Activated CD8-positive, alpha-beta memory T cell treated with anti-CD3 and anti-CD28 coated beads for 4 hours (primary cell): Measurements from ENCODE around the gene FAM83F.
A peak's percentile ranks its signal among the peaks of the same experiment; 100 is the strongest.

Source experiments
- DNase-seq, 2 donors: peaks; one replicate each; pipeline ENCODE4 v3.0.0-alpha.2; 2020; ENCODE audit warnings: low read depth in 2 of 2

Gene FAM83F

DNA sequence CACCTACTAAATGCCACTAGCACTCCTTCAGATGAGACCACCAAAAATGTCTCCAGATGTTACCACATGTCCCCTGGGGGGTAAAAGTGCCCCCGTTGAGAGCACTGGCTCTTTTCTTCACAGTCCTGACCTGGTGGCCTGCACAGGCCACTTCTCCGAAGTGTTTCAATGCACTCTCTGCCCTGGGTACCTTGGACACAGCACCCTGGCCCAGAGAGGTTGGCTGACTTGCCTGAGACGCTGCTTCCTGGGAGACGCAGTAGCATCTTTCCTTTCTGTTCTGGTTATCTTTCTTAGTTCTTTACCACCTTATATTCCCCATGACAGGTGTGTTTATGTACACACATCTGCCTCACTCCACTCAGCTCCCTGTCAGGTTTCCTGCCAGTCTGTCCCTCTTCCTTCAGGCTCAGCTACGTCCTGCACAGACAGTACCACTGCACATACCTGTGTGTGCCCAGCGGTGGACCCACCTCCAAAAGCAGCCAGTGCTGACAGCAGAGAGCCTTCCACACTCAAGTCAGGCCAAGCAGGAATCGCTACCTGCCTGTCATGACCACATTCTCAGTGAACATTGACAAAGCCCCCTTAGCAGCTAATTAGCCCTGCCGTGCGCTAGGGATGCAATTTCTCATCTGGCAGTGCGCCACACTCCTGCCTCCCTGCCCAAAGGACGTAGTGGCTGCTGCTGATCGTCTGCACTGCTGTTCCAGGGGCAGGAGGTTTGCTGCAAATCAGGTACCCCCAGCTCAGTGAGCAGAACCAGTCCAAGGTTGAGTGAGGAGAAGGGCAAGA lies 39.0 kb downstream of the FAM83F start:
- DNase-seq = no peak

DNA sequence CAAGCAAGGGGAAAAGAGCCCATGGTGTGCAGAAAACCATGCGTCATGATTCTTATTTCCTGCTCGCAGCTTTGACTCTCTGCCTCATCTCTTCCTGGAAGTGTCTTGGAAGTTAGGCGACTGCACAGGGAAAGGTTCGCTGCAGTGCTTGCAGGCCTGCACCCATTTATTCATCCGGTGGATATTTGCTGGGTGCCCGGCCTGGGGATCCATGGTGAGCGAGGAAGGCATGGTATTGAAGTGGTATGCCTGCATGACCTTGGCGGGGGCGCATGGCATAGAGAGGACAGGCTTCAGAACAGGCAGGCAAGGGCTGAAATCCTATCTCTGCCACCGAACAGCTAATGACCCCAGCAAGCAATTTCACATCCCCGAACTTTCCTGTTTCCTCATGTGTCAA lies 40.6 kb downstream of the FAM83F start:
- no peak for DNase-seq

DNA sequence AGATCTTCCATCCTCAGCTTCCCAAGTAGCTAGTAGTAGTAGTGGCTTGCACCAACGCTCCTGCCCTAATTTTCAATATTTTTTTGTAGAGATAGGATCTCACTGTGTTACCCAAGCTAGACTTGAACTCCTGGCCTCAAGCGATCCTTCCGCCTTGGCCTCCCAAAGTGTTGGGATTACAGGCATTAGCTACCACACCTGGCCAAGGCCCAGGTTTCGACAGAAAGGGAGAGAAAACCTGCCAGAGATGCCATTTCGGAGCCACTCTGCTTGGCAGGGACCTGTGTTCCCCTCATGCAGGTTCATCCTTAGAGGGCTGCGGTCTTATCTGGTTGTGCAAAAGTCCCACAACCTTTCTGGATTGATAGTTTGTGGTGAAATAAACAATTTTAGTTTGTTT lies 41.4 kb downstream of the FAM83F start:
- no peak for DNase-seq

DNA sequence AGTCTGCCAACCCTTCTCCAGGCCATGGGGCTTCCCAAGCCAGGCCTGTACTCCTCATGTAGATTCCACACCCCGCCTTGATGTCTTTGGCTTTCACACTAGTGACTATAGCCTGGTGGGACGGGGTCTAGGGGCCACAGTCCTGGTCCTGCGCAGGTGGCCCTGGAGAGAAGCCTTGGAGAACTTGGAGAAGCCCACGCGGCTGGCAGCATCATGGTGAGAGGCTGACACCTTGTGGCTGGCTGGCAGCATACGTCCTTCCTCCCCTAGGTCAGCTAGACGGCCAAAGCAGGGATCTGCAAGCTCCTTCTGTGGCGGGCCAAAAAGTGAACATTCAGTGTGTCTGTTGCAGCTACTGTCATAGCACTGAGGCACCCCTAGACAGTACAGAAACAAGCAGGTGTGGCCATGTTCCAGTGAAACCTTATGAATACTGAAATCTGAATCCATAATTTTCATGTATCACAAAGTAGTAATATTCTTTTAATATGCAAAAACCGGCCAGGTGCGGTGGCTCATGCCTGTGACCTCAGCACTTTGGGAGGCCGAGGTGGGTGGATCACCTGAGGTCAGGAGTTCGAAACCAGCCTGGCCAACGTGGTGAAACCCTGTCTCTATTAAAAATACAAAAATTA lies 42.0 kb downstream of the FAM83F start:
- no peak for DNase-seq

DNA sequence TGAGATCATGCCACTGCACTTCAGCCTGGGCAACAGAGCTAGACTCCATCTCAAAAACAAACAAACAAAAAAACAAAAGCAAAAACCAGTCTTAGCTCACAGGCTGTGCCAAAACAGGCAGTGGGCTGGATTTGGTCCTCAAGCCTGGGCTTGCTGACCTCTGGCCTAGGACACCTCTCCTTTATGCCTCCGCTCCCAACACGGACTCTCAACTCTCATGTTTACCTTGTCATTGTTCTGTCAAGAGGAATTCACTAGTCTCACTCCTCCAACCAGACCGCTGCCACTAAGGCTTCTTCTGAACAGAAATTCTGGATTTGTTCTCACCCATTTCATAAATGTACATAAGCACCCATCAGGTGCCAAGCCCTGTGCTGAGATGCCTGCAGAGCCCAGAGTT lies 42.6 kb downstream of the FAM83F start:
- no peak for DNase-seq

DNA sequence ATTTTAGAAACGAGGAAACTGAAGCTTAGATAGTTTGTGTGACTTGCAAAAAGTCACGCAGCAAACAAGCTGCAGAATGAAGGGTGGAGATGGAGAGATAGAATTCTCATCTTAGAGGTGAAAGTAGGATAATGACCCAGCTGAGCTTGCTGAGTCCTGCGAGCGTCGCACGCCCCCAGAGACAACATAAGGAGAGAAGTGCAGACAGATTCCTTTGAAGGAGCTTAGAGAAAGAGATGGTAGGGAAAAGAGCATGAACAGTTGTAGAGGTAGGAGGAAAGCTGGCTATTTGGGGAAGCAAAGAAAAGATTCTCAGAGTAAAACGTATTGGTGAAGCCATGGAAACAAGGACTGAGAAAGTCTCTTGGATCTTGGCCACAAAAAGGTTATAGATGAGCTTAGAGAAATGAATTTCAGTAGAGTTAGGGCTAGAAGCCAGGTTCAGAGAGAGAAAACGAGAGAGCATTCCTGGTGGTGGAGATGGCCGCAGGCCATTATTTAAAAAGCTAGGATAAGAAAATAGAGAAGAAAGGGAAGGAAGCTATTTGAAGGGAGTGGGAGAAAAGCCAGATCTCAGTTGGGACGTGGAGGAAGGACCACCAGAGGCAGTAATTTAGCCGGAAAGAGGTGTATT lies 44.8 kb downstream of the FAM83F start:
- DNase-seq = no peak

DNA sequence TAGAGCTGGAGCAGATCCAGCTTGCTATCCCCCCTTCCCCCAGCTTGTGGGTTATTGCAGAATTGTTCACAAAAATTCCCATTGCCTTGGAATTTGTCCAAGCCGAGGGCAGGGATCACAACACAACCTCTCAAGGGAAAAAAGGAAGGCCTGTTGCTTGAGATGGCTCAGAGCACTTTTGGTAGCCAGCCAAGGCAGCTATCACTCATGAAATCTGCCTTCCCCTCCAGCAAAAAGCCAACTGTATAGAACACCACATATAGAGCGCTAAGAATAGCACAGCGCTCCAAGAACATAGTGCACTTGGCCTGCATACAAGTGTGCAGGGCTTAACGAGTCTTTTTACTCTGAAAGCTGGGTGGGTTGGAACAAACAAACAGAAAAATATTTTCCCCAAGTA lies 46.2 kb downstream of the FAM83F start:
- no peak for DNase-seq

DNA sequence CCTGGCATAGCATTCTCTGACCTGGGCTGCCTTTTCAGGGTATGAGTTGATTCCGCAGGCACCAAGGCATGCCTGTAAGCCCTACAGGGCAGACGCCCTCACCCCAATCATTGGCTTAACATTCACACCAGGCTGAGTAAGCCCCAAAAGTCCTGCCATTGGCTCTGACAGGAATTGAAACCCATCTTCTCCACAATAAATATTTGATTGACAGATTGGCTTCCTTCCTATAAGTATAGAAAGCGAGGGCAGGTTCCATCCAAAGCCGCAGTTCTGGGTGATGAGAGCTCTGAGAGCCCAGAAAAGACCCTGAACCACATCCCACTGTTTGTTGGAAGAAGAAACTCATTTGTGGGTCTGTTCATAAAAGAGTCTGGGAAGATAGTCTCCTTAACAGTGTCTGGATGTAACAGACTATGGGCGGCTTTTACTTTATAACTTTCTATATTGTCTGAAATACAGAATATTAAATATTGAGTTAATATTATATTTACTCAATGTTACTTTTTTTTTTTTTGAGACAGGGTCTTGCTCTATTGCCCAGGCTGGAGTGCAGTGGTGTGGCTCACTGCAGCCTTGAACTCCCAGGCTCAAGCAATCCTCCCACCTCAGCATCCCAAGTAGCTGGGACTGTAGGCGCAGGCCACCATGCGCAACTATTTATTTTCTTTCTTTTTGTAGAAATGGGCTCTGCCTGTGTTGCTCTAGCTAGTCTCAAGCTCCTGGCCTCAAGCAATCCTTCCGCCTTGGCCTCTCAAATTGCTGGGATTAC lies 46.8 kb downstream of the FAM83F start:
- no peak for DNase-seq

DNA sequence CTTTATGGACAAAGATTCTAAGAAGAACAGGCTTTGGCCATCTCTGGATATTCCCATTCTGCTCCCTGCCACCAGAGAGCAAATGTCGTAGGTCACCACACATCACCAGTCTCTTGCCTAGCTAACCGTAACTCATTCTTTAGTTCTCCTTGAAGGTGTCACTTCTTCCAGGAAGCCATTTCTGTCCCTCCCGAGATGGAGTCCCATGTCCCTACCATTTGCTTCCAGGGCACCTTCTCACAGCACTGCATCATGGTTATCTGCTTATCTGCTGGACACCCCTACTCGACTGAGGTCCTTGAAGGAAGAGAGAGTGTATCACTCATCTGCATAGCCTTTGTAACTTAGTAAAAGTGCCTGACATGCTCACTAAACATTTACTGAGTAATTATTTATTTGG lies 47.6 kb downstream of the FAM83F start:
- no peak for DNase-seq

DNA sequence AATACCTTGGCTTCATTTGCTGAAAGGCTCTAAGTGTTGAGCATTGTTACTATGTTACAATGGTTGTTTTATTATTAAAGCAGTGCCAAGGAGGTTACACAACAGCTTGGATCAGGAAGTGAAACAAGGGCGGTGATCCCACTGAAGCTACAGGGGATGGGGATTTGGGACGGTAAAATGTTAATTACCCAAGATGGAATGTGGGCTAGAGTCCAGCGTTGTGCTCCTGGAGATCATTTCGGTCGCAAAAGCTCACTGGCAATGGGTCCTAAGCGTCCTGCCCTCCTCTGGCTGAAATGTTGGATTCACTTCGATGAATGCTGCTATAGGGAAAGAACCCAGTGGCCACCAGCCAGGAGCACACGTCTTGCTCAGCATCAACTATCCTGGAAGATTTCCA lies 48.3 kb downstream of the FAM83F start:
- no peak for DNase-seq

DNA sequence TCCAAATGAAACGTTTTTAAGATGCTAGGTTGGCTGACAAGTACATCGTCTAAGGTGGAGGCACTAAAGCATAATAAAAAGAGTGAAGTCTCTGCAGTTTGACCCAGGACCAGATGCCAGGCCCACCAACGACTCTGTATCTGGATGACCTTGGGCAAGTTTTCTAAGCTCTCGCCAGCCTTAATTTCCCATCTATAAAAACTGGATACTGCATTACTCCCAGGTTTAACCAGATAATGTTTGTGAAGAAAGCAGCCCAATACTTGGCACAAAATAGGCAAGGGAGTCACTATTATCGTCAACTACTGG lies 49.0 kb downstream of the FAM83F start:
- DNase-seq = no peak

DNA sequence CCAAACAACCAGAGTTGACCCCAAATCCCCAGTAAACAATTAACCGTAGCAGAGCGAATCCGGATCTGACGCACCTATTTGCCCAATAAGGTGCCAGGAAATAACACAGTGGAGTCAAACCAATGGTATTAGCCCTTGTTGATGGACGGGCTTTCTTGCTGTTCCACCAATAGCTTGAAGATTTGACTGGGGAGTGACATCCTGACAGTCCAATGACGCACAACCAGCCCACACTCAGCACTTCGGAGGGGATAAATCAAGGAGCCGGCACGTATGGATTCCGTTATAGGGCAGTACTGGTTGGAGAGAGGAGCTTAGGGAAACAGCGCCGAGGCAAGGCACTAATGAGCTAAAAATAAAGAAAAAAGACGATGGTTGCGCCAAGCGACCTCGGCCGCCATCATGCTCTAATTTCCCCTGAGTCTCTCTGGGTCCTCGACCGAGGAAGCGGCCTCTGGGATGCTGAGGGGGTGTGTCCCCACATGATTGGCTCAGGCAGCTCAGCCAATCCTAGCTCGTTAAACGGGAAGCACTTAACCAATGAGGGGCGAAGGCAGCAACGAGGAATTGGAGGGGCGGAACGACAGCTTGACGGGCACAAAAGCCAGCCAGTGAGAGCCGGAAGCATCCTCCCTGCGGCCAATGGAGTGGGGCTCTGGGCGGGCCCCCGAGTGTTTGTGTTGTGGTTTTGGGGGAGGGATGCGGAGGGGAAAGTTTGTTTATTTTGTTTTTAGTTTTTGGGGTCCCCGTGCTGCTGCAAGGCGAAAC lies 49.5 kb downstream of the FAM83F start:
- DNase-seq = peak; percentile 97 to 98

DNA sequence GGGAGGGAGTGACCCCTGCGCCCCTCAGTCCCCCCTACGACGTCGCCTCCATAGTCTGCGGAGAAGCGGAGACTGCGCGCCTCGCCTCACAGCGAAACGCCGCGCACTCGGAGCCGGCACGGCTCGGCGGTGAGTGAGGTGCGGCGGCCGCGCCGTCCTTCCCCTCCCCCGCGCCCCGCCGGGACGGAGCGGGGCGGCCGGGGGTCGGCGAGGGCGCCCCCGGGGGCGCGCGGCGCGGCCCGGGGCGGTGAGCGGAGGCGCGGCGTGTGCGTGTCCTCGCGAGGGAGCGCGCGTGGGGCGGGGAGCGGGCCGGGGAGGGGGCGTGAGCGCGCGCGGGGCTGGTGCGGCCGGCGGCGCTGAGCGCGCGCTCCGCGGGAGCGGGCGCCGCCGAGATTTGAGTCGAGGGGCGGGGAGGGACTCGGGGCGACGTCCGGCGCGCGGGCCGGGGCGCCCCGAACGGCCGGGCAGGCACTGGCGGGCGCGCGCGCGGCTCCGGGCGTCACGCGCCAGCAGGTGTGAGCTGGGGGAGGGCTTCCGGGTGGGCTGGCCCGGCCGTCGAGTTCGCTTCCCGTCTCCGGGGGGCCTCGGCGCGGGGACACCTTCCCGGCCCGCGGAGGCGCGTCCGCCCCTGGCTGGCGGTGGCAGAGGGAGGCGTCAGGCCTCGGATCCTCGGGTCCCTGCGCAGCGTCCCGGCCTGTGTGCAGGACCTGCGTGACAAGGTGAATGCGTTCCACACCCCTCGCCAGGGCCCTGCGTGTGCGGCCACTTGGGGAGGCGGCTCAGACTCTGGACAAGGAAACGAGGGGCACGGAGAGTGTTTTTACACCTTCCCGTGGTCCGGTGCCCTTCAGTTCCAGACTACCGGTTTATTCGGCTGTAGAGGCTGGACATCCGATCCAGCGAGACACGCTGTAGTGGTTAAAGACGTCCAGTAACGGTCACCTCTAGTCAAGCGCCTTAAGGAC lies 50.4 kb downstream of the FAM83F start:
- peak; percentile 52 to 53 for DNase-seq

DNA sequence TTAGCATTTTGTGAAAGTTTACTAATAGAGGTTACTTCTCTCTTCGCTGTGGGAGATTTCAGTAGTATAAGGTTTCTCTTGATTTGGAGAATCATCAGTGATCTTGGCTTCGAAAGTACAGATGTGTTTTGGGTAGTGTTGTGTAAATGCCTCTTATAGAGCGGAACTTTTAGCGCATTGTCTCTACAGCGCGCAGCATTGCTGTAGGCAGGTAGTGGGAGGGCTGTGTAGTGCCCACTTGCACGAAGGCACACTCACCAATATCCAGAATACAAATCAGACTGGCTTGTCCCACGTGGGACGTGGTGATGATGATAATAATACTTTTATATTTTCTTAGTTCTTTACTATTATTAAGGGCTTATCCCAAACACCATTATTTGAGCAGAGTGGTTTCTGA lies 51.4 kb downstream of the FAM83F start:
- no peak for DNase-seq

DNA sequence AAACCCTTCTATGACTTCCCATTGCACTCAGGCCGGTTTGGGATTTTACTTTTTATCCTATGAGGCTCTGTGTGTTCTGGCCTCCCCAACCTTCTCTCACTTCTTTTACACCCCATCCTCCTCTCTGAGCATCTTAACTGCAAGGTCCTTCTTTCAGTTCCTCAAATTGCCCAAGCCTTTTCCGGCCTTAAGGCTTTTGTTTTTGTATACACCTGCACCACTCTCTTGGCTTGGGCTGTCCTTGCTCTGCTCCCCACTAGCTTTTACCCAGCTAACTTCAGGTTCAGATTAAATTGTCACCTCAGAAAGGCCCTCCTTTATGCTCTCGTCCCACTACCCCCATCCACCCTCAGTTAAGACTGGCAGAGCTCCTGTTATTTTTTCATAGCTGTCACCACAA lies 55.5 kb downstream of the FAM83F start:
- DNase-seq = no peak

DNA sequence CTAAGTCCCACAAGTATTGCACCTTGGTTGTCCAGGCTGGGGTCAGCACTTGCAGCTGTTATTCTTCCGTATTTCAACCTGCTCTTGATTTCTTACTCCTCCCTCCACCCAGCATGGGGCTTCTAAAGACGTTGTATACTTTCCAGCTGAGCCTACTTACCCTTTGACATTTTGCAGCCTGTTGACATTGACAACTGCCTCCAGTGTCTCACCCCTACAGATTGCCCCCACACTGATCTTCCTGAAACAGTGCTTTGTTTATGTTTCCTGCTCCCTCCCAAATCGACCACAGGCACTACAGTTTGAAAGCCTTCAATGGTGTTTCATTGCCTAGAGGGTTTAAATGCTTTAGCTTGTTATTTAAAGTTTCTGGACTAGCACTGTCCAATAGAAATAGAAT lies 56.6 kb downstream of the FAM83F start:
- no peak for DNase-seq

DNA sequence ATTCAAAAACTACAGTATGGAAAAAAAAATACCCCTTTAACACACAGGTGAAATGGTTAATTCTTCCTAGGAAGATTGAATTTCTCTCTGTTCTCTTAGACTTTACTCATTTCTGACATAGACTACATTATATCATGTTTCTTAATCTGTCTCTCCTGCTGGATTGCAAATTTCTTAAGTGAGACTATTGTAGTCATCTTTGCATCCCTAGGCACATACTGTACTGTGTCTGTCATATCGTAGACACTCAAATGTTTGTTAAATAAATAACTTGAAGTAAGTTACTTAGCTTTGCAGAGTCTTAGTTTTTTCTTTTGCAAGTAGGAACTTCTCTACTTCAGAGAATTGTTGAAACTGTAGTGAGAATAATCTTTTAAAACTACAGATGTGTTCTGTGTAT lies 58.7 kb downstream of the FAM83F start:
- no peak for DNase-seq

DNA sequence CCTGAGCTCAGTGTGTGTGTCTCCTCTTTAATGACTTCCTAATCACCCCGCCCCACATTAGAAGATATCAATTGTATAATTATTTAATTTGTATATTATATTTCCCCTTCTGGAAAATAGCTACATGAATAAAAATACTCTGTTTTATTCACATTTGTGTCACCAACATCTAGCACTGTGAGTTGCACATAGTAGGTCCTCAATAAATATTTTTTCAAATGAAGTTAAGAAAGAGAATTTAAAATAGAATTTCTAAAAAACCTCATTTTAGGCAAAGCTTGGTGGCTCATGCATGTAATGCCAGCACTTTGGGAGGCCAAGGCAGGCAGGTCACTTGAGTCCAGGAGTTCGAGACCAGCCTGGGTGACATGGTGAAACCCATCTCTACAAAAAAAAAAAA lies 59.7 kb downstream of the FAM83F start:
- DNase-seq = no peak

DNA sequence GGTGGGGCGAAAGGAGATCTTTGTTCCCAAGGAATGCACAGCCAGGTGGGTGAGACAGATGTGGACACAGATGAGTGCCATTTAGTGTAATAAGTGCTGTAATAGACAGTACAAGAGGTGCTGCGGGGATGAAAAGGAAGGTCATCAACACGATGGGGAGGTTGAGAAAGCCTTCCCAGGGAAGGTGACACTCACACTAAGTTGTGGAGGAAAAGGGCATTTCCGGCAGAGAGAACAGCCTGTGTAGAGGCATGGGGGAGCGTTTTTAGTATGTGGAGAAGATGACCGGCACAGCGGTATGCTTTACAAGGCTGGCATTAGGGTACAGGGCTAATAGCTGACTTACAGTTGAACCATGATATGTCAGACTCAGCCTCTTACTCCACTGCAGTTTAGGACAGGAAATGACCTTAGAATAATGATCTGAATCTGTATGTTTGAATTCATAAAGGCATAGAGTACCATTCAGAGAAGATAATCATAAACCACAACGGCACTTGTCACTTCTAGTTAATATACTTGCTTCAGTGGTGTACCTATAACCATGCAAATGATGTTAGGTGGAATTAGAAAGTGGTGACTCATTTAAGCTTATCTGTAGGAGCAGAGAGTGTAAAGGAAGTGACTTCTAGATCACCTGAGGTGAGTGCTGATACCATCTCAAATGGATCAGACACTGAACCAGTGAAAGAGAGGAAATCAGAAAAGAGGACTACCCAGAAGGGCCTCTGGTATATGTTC lies 60.6 kb downstream of the FAM83F start:
- DNase-seq = no peak

DNA sequence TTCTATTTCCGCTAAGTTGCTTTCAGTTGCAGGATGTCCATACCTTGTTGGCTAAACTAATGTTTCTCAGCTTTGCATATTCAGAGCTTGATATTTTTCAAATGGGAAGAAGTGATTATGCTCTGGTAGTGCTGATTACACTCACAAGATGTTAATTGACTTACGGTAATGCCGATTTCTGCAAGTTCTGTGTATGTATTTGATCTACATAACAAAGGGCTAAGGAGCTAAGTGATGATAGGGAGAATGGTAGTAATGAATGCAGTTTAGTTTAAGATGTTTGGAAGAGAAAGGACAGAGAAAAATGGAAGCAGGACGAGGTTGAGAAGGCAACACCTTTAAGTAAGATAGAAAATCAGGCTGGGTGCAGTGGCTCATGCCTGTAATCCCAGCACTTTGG lies 61.4 kb downstream of the FAM83F start:
- DNase-seq = no peak
